Muscle of leg (tissue), 11 donors: Measurements from ENCODE around the gene SESTD1. TPM values are rescaled to one million over a fixed set of nuclear protein-coding genes. Genes with fewer than 3 reads are reported as not detected.
A peak's percentile ranks its signal among the peaks of the same experiment; 100 is the strongest.

Source experiments
- DNase-seq: peaks from one replicate; pipeline ENCODE4 v3.0.0; 2013
- H3K27ac ChIP-seq: one replicate; pipeline ENCODE4 v1.5.1; 2013; ENCODE audit warnings: mild to moderate bottlenecking, low read length, control low read depth
- H3K27me3 ChIP-seq: one replicate; pipeline ENCODE4 v1.6.1; 2013; ENCODE audit warnings: low read length; ENCODE audit not compliant: control insufficient read depth, insufficient read depth
- H3K36me3 ChIP-seq: one replicate; pipeline ENCODE4 v1.6.1; 2013; ENCODE audit warnings: low read length; ENCODE audit not compliant: control insufficient read depth, insufficient read depth
- H3K4me1 ChIP-seq: one replicate; pipeline ENCODE4 v1.6.1; 2013; ENCODE audit warnings: low read length; ENCODE audit not compliant: control insufficient read depth, insufficient read depth
- H3K4me3 ChIP-seq: one replicate; pipeline ENCODE4 v1.5.1; 2013; ENCODE audit warnings: low read length, control low read depth
- H3K9me3 ChIP-seq: replicated peaks from 2 replicates; pipeline ENCODE4 v1.6.1; 2013; ENCODE audit warnings: low read depth, low read length; ENCODE audit not compliant: control insufficient read depth
- WGBS: methylation state at CpG from one replicate; pipeline ENCODE4 v1.1.5; 2013; ENCODE audit warnings: missing lambda C conversion rate; ENCODE audit not compliant: insufficient coverage; 5-methylcytosine and 5-hydroxymethylcytosine counted together
- polyA plus RNA-seq, 8 donors: library from polyadenylated mRNA; unstranded; fragments of 120-200 nt; gene quantifications; one replicate each; pipeline versions ENCODE4 v1.2.1 to v1.2.3, GENCODE V29; 2013; ENCODE audit warnings: inconsistent platforms in 1 of 8, low replicate concordance in 1 of 8; ENCODE audit not compliant: insufficient read length in 8 of 8, insufficient read depth in 1 of 8
- total RNA-seq: library from RNA; stranded (reverse); fragments of 120-200 nt; gene quantifications from one replicate; pipeline ENCODE4 v1.2.4, GENCODE V29; 2013

SESTD1 gene
- total and polyA plus RNA-seq, 9 donors = 14.3 to 41.1 (median 27.0) TPM

GRCh38 chr2:179298666-179299065 lies 34.0 kb upstream of the SESTD1 start:
- Histone ChIP-seq H3K36me3 (no peaks in the 10 kb centered on the region), H3K4me1 (no peaks in the 10 kb centered on the region), H3K27ac (no peak overlapping the region), H3K27me3 (no peaks in the 10 kb centered on the region), H3K9me3 (no peaks in the 10 kb centered on the region), H3K4me3 (no peak overlapping the region)
- WGBS = no CpG with 5 or more reads among the region's 5 CpGs
- no peak for DNase-seq

DNA sequence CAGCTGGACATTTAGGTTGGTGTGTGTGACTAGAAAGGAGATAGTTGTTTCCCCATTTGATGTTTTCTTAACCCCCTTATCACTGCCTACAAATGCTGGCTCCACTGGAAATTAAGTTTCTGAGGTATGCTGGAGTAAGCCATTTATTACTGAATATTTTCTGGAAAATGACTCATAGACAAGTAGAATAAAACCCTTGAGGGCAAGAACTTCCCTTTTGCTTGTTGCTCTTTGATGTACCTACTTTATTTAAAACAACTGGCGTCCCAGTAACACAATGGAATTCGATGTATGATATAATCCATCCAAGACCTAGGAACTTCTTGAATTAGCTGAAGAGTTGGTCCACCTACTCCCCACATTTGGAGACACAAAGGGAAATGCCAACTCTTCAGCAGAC lies 33.3 kb upstream of the SESTD1 start:
- Histone ChIP-seq H3K4me1 (no peaks in the 10 kb centered on the region), H3K27ac (no peak overlapping the region), H3K4me3 (no peak overlapping the region), H3K9me3 (no peaks in the 10 kb centered on the region), H3K36me3 (no peaks in the 10 kb centered on the region), H3K27me3 (no peaks in the 10 kb centered on the region)
- WGBS = no CpG with 5 or more reads among the region's 2 CpGs
- DNase-seq = no peak

DNA sequence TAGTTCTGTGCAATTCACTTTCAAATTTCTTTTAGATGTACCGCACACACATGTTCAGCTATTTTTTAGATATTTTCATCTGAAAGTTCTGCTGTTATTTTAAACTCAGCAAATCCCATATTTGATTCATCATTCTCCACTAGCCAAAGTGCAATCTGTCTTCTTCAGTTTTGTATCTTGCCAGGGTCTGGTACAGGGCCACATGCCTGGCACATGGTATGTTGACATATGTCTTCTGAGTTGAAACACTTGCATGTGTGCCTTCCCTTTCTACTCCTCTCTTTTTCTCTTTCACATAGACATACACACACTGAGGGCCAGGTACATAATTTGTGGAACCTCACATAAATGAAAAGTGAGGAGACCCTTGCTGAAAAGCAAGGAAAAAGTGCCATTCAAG lies 25.7 kb upstream of the SESTD1 start:
- no peaks in the 10 kb centered on the region for H3K36me3 ChIP-seq
- H3K27me3 ChIP-seq = no peaks in the 10 kb centered on the region
- WGBS = no CpG with 5 or more reads among the region's 1 CpG
- H3K4me3 ChIP-seq = no peak overlapping the region
- no peaks in the 10 kb centered on the region for H3K4me1 ChIP-seq
- H3K27ac ChIP-seq = no peak overlapping the region
- H3K9me3 ChIP-seq = no peaks in the 10 kb centered on the region
- DNase-seq = no peak

DNA sequence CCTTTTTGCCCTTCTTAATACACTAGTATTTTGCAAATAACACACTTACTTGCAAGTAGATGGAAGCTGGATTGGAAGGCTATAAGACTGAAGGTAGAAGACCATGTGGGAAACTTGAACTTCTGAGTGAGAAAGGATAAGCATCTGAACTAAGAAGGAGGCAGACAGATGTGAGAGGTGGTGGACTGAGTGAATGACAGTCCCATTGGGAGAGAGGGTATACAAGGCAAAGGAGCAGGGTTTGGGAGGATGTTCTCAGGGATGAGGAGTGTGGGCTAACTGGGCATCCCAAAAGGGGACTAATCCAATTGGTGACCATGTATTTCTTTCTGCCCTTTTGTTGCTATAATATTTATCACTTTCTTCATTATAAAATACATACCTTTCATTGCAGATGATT lies 20.4 kb upstream of the SESTD1 start:
- Histone ChIP-seq H3K9me3 (no peaks in the 10 kb centered on the region), H3K4me1 (no peaks in the 10 kb centered on the region), H3K27ac (no peak overlapping the region), H3K27me3 (no peaks in the 10 kb centered on the region), H3K36me3 (no peaks in the 10 kb centered on the region), H3K4me3 (no peak overlapping the region)
- no peak for DNase-seq

- no peak for DNase-seq
- no peaks in the 10 kb centered on the region for H3K27me3 ChIP-seq
- peaks cover 4% of the 10 kb centered on the region for H3K4me1 ChIP-seq
- no peak overlapping the region for H3K27ac ChIP-seq
- WGBS = no CpG with 5 or more reads among the region's 3 CpGs
- no peak overlapping the region for H3K4me3 ChIP-seq
- H3K9me3 ChIP-seq = no peaks in the 10 kb centered on the region
- H3K36me3 ChIP-seq = no peaks in the 10 kb centered on the region
Measured at GRCh38 chr2:179277429-179278196, 13.0 kb upstream of the SESTD1 start.

- no peaks in the 10 kb centered on the region for H3K27me3 ChIP-seq
- H3K9me3 ChIP-seq = no peaks in the 10 kb centered on the region
- H3K27ac ChIP-seq = no peak overlapping the region
- 32% methylated on average over 3 of the region's 4 CpGs for WGBS
- H3K4me1 ChIP-seq = peaks cover 4% of the 10 kb centered on the region
- peak; percentile 31 for DNase-seq
- no peaks in the 10 kb centered on the region for H3K36me3 ChIP-seq
- no peak overlapping the region for H3K4me3 ChIP-seq
Measured at GRCh38 chr2:179275253-179276012, 10.8 kb upstream of the SESTD1 start.

DNA sequence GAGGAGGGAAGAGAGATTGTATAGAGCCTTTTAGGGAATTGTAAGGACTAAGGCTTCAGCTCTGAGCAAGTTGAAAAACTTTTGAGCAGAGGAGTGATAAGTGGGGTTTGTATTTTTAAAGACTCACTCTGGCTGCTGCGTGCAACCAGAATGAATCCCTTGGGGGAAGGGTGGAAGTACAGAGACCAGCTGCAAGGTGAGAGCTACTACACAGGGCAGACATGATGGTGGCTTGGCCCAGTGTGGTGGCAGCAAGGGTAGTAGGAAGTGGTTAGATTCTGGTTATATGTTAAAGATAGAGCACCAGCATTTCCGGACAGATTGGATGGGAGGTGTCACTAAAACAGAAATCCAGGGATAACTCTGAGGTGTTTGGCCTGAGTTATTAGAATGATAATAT lies 10.1 kb upstream of the SESTD1 start:
- no peaks in the 10 kb centered on the region for H3K9me3 ChIP-seq
- no peak for DNase-seq
- 48% methylated on average over 2 of the region's 2 CpGs for WGBS
- H3K27me3 ChIP-seq = no peaks in the 10 kb centered on the region
- H3K4me1 ChIP-seq = peaks cover 4% of the 10 kb centered on the region
- H3K36me3 ChIP-seq = no peaks in the 10 kb centered on the region
- H3K4me3 ChIP-seq = no peak overlapping the region
- no peak overlapping the region for H3K27ac ChIP-seq

DNA sequence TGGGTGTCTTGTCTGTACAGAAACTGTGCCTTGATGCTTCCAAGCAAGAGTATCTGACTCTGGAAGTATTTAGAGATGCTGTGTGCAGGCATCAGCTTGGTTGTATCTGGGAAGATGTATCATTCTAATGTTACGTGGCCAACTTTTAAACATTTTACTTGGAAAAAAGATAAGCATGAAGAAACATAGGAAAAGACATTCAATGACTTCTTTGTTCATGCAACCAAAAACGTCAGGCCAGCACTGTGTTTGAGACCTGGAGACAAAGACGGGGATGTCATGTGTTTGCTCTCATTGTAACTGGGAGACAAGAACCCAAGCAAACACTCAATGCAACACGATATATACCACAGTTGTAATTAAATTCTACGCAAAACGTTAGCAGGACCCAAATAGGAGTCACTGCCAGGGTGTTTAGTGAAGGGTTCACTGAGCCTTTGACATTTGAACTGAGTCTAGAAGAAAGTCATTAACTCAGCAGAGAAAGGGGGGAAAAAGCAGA lies 8.9 kb upstream of the SESTD1 start:
- Histone ChIP-seq H3K4me1 (peaks cover 4% of the 10 kb centered on the region), H3K4me3 (no peak overlapping the region), H3K27me3 (no peaks in the 10 kb centered on the region), H3K27ac (no peak overlapping the region), H3K9me3 (no peaks in the 10 kb centered on the region), H3K36me3 (no peaks in the 10 kb centered on the region)
- WGBS = 40% methylated on average over 1 of the region's 6 CpGs
- no peak for DNase-seq

DNA sequence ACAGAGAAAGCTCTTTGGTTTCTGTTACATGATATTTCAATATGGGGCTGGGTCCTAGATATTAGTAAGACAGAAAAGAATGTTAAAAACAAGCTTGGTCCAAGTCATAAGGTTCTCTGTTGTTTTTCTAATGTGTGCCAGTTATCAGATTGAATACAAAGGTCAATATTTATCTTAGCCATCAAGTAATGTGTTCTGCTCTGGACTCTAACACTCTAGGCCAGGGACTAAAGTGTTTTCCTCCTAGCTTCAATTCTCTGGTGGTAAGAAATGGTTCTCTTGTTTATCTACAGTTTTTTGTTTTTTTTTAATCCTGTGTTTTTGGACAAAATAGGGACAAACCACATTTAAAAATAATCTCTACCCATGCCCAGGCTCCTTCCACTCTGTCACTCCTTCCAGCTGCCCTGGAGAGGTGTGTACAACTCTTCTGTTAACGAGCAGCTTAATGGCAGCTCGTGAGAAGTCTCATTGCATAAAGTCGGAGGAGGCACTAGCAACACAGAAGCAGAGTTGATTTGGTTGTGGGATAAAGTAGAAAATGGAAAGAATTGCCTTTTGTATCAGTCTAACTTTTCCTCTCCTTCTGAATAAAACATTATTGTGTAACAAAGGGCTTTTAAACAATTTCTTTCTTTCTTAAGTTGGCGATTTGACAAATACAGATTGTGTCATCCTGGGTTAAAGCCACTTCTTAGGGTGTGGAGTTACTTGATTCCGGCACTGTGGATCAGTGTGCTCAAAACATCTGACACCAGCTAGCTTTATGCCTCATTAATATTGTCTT lies 8.0 kb upstream of the SESTD1 start:
- peak overlapping the region; percentile 33 for H3K27ac ChIP-seq
- peak; percentile 80 for DNase-seq
- no CpG with 5 or more reads among the region's 5 CpGs for WGBS
- peaks cover 4% of the 10 kb centered on the region for H3K4me1 ChIP-seq
- no peak overlapping the region for H3K4me3 ChIP-seq
- H3K27me3 ChIP-seq = no peaks in the 10 kb centered on the region
- H3K36me3 ChIP-seq = no peaks in the 10 kb centered on the region
- no peaks in the 10 kb centered on the region for H3K9me3 ChIP-seq

DNA sequence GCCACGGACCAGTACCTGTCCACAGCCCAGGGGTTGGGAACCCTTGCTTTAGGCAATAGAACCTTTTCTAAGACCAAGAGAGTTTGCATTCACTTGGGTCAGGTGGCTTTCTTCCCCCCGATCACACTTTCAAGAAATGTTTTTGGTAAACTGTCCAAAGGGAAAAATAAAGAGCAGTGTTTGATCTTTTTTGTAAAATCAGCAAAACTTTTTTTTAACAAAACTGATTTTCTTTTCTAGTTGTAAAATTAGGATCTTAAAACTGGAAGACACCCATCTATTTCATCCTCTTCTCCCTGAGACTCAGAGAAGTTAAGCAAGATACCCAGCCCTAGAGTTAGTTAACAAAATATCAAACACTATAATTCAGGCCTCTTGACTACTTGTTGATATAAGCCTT lies 6.1 kb upstream of the SESTD1 start:
- H3K4me3 ChIP-seq = no peak overlapping the region
- H3K27ac ChIP-seq = no peak overlapping the region
- peaks cover 4% of the 10 kb centered on the region for H3K4me1 ChIP-seq
- no peaks in the 10 kb centered on the region for H3K27me3 ChIP-seq
- no peaks in the 10 kb centered on the region for H3K9me3 ChIP-seq
- 67% methylated on average over 1 of the region's 2 CpGs for WGBS
- DNase-seq = no peak
- no peaks in the 10 kb centered on the region for H3K36me3 ChIP-seq
